SU-DHL-6 (cell line): ENCODE results near the gene NBEA.

ENCODE experiments used
- H2AFZ ChIP-seq: fragments of 200-600 bp; sonication (generic); 2 replicates; pipeline ENCODE4 v1.6.1; 2014; ENCODE audit warnings: low read depth, mild to moderate bottlenecking, moderate library complexity, mixed read lengths, antibody characterized with exemption, low read length; ENCODE audit not compliant: severe bottlenecking
- H3F3A ChIP-seq: fragments of 200-600 bp; shearing (Covaris generic); 2 replicates; pipeline ENCODE4 v1.6.0; 2016; ENCODE audit warnings: antibody characterized with exemption, mild to moderate bottlenecking; ENCODE audit not compliant: insufficient read depth
- H3K27ac ChIP-seq: fragments of 200-600 bp; sonication (generic); 2 replicates; pipeline ENCODE4 v1.5.1; 2016; ENCODE audit warnings: low read depth, mild to moderate bottlenecking, low read length, moderate library complexity, mixed read lengths
- H3K27me3 ChIP-seq: fragments of 200-600 bp; sonication (generic), shearing (Covaris generic); 2 replicates; pipeline ENCODE4 v1.6.0; 2014; ENCODE audit warnings: mild to moderate bottlenecking, low read length
- H3K36me3 ChIP-seq: fragments of 200-600 bp; sonication (generic); 2 replicates; pipeline ENCODE4 v1.6.1; 2014; ENCODE audit warnings: mild to moderate bottlenecking, low read length, mixed read lengths
- H3K4me2 ChIP-seq: fragments of 300-600, 200-600 bp; shearing (Covaris generic), sonication (generic); 2 replicates; pipeline ENCODE4 v1.6.0; 2014; ENCODE audit warnings: low read length, low read depth, mild to moderate bottlenecking; ENCODE audit not compliant: poor library complexity, severe bottlenecking
- H3K4me3 ChIP-seq: fragments of 200-600 bp; sonication (generic); 2 replicates; pipeline ENCODE4 v1.5.1; 2014; ENCODE audit warnings: antibody characterized with exemption, low read length, mild to moderate bottlenecking, mixed read lengths; ENCODE audit not compliant: insufficient read depth, poor library complexity, severe bottlenecking
- H3K79me2 ChIP-seq: fragments of 200-600 bp; sonication (generic); 2 replicates; pipeline ENCODE4 v1.6.1; 2014; ENCODE audit warnings: mild to moderate bottlenecking, low read length, moderate library complexity; ENCODE audit not compliant: insufficient read depth
- H3K9ac ChIP-seq: fragments of 200-600 bp; sonication (generic); 2 replicates; pipeline ENCODE4 v1.7.0; 2014; ENCODE audit warnings: mild to moderate bottlenecking, low read length
- H3K9me2 ChIP-seq: fragments of 200-600 bp; sonication (generic); replicated peaks from 2 replicates; pipeline ENCODE4 v1.6.1; 2014; ENCODE audit warnings: low read length; ENCODE audit not compliant: insufficient read depth
- H3K9me3 ChIP-seq: fragments of 200-600 bp; sonication (generic); 2 replicates; pipeline ENCODE4 v1.6.1; 2014; ENCODE audit warnings: low read length, mixed read lengths; ENCODE audit not compliant: insufficient read depth
- H4K20me1 ChIP-seq: fragments of 200-600 bp; sonication (generic); 2 replicates; pipeline ENCODE4 v1.6.1; 2014; ENCODE audit warnings: low read depth, mild to moderate bottlenecking, antibody characterized with exemption, low read length, moderate library complexity, mixed read lengths
- EZH2phosphoT487 ChIP-seq: fragments of 200-600 bp; sonication (generic), shearing (Covaris generic); conservative IDR thresholded peaks from 2 replicates; pipeline ENCODE4 v1.6.1; 2018; ENCODE audit warnings: mild to moderate bottlenecking, antibody characterized with exemption, low read length, moderate library complexity, mixed read lengths
- TF ChIP-seq, protein P1 (sequence below): fragments of 200-600 bp; sonication (generic); IDR thresholded peaks from one replicate; pipeline ENCODE4 v1.5.1; 2017; ENCODE audit warnings: antibody characterized with exemption, mild to moderate bottlenecking, low read length, moderate library complexity; ENCODE audit not compliant: insufficient read depth, poor library complexity, severe bottlenecking

Gene NBEA

DNA sequence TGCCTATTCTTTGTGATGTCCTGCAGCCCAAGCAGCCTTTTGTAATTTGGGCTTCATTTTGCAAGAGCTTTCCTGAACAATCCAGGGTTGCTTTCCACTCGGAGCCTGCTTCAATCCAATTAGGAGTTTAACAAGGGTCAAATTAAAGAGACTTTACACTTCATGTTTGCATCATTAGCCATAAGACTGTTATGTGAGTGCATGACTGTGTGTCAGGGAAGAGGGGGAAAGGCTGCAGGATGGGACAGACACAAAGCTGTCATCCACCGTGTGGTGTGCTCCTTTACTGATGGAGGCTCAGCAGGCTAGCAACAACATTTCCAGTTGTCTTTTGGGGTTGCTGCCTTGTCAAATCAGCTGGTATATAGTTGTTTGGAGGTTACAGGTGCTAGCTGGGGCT is 558.1 kb downstream of the NBEA start:
- Histone ChIP-seq H2AFZ (no peak overlapping the region), H3K4me2 (no peak overlapping the region), H4K20me1 (no peaks in the 10 kb centered on the region), H3K4me3 (no peak overlapping the region), H3K36me3 (no peaks in the 10 kb centered on the region), H3K9me2 (no peaks in the 10 kb centered on the region), H3K9me3 (no peaks in the 10 kb centered on the region), H3K9ac (no peak overlapping the region), H3F3A (no peaks in the 10 kb centered on the region), H3K27me3 (no peaks in the 10 kb centered on the region), H3K79me2 (no peaks in the 10 kb centered on the region), H3K27ac (no peak overlapping the region)
- no peak for TF ChIP-seq EZH2phosphoT487
- TF ChIP-seq, protein P1, sequence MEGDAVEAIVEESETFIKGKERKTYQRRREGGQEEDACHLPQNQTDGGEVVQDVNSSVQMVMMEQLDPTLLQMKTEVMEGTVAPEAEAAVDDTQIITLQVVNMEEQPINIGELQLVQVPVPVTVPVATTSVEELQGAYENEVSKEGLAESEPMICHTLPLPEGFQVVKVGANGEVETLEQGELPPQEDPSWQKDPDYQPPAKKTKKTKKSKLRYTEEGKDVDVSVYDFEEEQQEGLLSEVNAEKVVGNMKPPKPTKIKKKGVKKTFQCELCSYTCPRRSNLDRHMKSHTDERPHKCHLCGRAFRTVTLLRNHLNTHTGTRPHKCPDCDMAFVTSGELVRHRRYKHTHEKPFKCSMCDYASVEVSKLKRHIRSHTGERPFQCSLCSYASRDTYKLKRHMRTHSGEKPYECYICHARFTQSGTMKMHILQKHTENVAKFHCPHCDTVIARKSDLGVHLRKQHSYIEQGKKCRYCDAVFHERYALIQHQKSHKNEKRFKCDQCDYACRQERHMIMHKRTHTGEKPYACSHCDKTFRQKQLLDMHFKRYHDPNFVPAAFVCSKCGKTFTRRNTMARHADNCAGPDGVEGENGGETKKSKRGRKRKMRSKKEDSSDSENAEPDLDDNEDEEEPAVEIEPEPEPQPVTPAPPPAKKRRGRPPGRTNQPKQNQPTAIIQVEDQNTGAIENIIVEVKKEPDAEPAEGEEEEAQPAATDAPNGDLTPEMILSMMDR, result no peak

DNA sequence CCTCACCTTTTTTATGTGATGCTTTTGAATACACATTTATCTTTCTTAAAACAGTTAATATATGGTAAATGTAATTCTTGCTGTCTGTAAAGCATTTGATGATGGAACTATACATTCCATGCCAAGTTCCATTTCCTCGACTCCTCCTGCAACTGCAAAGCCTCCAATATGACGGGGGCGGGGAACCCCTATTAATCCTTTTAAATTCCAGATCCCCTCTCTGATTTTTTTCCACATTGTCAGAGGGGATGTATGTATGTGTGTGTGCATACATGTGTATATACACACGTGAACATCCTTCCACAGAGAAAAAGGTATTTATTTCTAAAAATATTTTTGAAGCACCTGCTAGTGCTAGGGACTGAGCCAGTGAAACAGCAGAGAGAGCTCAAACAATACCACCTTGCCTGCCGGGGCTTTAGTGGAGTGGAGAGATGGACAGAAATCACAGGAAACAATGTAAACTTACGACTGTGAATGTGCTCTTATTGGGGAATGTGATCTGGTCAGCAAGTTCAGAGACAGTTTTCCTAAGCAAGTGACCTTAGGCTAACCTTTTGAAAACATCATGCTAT is 559.7 kb downstream of the NBEA start:
- Histone ChIP-seq H4K20me1 (no peaks in the 10 kb centered on the region), H3K4me3 (no peak overlapping the region), H3K36me3 (no peaks in the 10 kb centered on the region), H3K9ac (no peak overlapping the region), H3K79me2 (no peaks in the 10 kb centered on the region), H3K4me2 (no peak overlapping the region), H2AFZ (no peak overlapping the region), H3K27me3 (no peaks in the 10 kb centered on the region), H3F3A (no peaks in the 10 kb centered on the region), H3K9me2 (no peaks in the 10 kb centered on the region), H3K27ac (no peak overlapping the region), H3K9me3 (no peaks in the 10 kb centered on the region)
- TF ChIP-seq, protein P1, result no peak
- TF ChIP-seq EZH2phosphoT487, result no peak

DNA sequence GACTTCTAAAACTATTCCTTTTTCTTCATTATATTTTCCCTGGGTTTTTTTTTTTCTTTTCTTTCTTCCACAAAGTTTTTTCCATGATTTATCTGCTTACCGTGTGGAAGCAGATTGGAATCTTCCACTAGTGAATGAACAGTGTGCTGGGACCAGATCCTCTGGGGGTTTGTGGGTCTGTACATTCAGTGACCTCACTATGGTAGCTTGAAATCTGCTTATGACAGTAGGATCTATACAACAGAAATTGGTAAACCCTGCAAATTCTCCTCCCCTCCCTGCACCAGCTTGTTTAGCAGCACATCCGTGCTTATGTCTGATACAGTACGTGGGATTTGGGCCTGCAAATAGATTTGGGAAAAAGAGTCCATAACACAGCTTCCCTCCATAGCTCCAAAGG is 560.4 kb downstream of the NBEA start:
- TF ChIP-seq EZH2phosphoT487, result no peak
- TF ChIP-seq, protein P1, result no peak
- no peaks in the 10 kb centered on the region for H3K9me2 ChIP-seq
- H4K20me1 ChIP-seq, result no peaks in the 10 kb centered on the region
- no peaks in the 10 kb centered on the region for H3K9me3 ChIP-seq
- no peak overlapping the region for H3K9ac ChIP-seq
- no peak overlapping the region for H3K4me2 ChIP-seq
- no peaks in the 10 kb centered on the region for H3K27me3 ChIP-seq
- no peak overlapping the region for H3K27ac ChIP-seq
- no peaks in the 10 kb centered on the region for H3F3A ChIP-seq
- no peak overlapping the region for H2AFZ ChIP-seq
- no peak overlapping the region for H3K4me3 ChIP-seq
- no peaks in the 10 kb centered on the region for H3K79me2 ChIP-seq
- H3K36me3 ChIP-seq, result no peaks in the 10 kb centered on the region
